GM19397 (cell line): Measurements from ENCODE around the gene SUOX.
"Not testable (repeated sequence)": the region's sequence is repeated elsewhere in the genome, so short reads cannot be mapped to it uniquely, and the experiment has no call there.

Experiments used
- ATAC-seq: cut with Tn5 transposase; IDR thresholded peaks from one replicate; pipeline ENCODE4 v1.9.1; 2021; ENCODE audit warnings: mild to moderate bottlenecking, moderate library complexity; ENCODE audit not compliant: unreplicated experiment

Gene SUOX

DNA sequence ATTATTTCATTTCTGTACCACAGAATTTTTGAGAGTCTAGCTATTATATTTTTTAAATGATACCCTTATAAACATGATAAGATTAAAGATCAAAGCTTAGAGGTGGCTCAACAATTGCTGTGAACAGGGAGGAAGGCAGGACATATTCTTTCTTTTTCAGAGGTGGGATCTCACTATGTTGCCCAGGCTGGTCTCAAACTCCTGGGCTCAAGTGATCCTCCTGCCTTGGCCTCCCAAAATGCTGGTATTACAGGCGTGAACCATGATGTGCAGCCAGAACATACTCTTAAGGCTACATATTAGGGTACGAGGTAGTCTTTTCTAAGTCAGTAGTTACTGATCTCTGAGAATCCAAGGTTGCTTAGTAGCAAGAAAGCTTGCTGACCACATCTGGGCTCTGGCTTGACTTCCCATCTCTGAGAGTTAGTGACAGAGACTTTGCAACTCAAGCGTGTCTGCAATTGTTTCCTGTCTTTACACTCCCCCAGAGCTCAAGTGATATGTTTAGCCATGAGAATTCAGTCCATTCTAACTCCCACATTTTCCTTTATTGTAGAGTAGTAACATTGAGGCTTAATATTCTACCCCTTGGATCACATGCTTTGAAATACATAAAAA is 14.6 kb upstream of the SUOX start:
- ATAC-seq = peak; percentile 71

DNA sequence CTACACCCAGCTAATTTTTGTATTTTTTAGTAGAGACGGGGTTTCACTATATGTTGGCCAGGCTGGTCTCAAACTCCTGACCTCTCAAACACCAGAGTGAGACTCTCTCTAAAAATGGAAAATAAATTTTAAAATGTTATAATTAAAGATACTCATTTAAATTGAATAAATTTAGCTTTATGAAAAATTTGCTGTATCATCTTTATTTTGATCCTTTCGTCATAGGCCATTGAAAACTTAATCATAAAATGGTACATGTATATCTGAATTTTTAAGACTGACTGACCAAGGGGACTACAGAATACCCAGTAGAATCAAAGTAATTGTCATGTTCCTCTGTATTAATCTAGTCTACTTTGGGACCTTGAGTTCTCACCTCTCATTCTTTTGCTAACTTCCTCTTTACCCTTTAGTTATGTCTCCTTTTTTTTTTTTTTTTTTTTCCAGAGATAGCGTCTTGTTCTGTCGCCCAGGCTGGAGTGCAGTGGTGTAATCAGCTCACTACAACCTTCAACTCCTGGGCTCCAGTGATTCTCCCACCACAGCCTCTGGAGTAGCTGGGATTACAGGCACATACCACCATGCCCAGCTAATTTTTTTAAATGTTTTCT is 13.7 kb upstream of the SUOX start:
- no peak for ATAC-seq

DNA sequence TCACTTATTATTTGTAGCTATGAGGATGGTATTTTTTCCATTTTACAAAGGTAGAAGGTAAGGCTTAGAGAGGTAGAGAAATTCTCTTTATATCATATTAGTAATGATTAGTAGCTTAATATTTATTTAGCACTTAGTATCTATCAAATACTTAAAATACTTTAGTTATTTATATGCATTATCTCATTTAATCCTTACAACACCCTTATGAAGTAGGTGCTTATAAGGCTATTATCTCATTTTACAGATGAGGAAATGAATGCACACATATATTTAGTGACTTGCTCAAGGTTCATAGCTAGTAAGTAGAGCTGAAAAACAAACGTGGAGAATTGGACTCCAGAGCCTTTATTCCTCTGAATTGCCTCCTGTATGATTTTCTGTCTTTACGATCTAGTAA is 12.2 kb upstream of the SUOX start:
- ATAC-seq = no peak

DNA sequence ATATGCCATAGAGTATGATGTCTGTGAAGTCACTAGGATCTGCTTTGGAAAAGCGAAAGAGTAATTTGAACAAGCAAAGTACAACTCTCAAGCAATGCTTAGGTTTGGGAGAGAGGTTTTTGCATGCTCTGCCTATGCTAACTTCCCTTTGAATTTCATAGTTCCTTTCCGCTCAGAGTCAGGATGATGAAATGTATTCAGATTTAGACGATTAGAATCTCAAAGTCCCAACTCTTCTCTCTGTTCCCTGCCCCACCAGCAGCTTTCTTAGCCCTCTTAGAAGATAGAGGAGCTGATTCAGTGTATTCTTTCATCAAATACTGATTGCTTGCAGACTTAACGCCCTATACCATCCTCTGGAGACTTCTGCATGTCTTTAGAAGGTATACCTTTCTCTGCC is 11.7 kb upstream of the SUOX start:
- no peak for ATAC-seq

DNA sequence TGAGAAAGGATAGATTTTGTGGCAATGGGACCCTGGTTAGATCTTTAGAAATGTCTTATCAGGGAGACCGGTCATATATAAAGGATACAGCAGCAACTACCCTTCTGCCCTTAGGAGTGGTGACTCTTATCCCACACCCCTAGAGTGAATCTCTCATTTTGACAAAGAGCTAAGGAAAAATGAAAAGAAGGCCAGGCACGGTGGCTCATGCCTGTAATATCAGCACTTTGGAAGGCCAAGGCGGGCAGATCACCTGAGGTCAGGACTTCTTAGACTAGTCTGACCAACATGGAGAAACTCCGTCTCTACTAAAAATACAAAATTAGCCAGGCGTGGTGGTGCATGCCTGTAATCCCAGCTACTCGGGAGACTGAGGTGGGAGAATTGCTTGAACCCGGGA is 11.1 kb upstream of the SUOX start:
- ATAC-seq = not testable (repeated sequence)

DNA sequence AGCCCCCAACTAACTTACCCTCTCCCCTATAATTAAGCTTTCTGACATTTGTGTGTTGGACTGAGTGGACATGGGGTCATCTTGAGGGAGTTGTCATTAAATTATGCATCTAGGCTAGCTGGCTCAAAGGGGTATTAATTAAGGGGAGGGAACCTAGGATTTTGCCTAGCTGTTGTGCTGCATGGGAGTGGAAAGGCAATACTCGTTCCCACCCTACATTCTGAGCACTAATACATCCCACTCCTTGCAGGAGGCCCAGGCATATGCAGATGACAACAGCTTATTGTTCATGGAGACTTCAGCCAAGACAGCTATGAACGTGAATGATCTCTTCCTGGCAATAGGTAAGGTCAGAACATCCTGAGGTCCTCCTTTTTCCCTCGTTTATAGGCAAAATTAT is 6.0 kb upstream of the SUOX start:
- ATAC-seq = no peak

DNA sequence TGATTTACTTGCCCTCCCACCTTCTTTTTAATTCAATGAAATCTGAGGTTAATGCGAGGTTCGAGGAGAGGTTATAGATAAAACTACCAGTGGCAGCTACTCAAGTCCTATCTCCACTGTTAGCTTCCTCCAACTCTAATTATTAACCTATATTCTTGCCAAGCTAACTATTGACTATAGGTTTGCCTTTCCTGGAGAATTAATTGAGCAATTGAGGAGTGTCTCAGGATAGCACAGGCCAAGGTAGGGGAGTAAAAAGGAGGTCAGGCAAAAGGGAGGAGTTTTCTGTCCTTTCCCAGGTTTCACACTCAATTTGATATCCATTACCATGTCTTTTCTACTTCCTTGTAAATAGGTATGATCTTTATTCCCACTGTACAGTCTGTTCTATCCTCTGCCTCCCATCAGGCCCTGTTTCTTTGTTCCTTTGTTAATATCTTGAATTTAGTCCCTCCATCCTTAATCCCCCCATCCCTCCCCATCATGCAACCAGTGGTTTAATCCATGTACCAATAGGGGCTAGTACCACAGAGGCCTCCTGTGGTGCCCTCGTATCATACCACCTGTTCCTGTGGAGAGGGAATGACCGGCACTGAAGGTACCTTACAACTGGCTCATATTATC is 3.7 kb upstream of the SUOX start:
- ATAC-seq = no peak

DNA sequence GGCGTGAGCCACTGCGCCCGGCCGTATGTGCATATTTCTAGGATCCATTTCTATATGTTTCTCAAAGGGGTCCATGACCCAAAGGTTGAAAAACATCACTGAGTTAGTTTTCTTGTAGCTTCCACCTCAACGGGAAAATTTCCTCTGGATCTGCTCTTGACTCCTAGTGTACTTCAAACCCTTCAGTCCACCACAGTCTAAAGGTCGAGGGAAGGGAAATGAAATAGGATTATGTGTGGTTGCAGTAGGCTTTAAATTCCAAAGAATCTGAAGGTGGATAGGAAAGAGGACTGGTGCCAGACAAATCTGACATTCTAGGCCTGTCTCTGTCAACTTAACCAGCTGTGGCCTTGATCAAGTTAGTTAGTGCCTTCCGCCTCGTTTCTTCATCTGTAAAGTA is 1.7 kb upstream of the SUOX start:
- ATAC-seq = no peak

DNA sequence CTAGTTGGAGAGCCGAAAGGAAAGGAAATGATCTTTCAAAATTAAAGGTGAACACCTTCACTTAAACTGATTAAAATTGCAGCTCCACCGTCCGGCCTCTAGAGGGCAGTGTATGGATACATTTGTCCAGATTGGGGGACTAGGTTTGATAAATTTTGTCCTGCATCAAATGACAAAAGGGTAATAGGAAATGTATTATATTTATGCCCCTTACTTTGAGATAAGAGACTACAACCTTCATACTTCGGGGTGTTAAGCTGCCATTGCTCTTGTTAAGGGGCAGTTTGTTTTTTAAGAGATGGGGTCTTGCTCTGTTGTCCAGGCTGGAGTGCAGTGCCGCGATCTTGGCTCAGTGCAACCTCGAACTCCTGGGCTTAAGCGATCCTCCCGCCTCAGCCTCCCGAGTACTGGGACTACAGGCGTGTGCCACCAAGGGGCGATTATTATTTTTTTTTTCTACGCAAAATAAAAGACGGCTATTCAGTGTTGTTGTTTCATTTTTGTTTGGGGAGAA is 818 bp upstream of the SUOX start:
- ATAC-seq = no peak

DNA sequence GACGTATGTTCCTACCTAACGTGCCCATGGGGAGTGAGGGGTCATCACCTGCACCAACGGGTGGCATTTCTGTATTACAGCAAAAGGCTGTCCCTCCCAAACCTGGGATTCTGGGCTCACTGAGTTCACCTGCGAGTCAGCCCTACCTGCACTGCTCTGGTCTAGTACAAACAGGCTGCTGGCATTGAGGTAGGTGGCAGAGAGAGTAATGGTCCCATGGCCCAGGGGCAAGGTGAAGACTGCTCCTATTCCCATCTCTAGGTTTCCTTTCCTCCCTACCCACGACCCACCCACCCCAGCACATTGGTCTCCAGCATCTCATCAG is 421 bp downstream of the SUOX start:
- ATAC-seq = peak; percentile 4

DNA sequence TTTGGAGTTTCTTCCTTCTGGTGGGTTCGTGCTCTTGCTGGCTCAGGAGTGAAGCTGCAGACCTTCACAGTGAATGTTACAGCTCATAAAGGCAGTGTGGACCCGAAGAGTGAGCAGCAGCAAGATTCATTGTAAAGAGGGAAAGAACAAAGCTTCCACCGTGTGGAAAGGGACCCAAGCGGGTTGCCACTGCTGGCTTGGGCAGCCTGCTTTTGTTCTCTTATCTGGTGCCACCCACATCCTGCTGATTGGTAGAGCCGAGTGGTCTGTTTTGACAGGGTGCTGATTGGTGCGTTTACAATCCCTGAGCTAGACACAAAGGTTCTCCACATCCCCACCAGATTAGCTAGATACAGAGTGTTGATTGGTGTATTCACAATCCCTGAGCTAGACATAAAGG is 2.4 kb downstream of the SUOX start:
- ATAC-seq = not testable (repeated sequence)

DNA sequence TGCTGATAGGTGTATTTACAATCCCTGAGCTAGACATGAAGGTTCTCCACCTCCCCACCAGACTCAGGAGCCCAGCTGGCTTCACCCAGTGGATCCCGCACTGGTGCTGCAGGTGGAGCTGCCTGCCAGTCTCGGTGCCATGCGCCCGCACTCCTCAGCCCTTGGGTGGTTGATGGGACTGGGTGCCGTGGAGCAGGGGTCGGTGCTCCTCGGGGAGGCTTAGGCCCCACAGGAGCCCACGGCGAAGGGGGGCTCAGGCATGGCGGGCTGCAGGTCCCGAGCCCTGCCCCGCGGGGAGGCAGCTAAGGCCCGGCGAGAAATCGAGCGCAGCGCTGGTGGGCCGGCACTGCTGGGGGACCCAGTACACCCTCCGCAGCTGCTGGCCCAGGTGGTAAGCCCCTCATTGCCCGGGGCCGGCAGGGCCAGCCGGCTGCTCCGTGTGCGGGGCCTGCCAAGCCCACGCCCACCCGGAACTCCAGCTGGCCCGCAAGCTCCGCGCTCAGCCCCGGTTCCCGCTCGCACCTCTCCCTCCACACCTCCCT is 3.0 kb downstream of the SUOX start:
- ATAC-seq = not testable (repeated sequence)

DNA sequence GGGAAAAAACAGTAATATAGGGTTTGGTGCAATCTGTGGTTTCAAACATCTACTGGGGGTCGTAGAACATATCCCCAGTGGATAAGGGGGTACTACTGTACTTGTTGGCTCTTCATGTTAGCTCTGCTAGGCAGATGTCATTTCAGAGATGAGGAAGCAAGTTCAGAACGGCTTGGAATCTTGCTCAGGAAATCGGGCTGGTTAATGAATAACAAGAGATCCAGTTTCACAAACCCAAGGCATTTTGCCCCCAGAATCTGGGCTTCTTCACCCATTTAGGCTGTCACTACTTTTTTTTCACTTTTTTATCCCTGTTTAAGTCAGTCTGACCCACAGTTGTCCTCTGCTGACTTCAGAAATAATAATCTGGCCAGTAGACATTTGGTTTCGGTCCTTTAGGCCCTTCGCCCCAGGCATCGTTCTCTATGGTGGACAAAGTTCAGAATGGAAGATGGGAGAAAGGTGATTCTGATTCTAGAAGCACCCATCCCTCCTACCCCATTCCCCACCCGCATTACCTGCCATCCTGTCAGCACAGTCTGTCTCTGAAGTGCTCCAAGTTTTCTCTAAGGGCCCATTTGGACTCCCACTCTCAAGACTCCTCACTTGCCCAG is 4.5 kb downstream of the SUOX start:
- no peak for ATAC-seq

DNA sequence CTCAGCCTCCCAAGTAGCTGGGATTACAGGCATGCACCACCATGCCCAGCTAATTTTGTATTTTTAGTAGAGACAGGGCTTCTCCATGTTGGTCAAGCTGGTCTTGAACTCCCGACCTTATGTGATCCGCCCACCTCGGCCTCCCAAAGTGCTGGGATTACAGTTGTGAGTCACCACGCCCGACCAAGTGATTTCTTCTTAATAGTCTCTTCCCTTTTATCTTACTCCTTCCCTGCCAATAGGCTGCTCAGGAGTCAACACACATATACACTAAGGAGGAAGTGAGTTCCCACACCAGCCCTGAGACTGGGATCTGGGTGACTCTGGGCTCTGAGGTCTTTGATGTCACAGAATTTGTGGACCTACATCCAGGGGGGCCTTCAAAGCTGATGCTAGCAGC is 6.3 kb downstream of the SUOX start:
- not testable (repeated sequence) for ATAC-seq

DNA sequence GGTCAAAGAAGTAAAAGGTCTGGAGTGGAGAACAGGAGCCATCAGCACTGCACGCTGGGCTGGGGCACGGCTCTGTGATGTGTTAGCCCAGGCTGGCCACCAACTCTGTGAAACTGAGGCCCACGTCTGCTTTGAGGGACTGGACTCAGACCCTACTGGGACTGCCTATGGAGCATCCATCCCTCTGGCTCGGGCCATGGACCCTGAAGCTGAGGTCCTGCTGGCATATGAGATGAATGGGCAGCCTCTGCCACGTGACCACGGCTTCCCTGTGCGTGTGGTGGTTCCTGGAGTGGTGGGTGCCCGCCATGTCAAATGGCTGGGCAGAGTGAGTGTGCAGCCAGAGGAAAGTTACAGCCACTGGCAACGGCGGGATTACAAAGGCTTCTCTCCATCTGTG is 7.1 kb downstream of the SUOX start:
- no peak for ATAC-seq

DNA sequence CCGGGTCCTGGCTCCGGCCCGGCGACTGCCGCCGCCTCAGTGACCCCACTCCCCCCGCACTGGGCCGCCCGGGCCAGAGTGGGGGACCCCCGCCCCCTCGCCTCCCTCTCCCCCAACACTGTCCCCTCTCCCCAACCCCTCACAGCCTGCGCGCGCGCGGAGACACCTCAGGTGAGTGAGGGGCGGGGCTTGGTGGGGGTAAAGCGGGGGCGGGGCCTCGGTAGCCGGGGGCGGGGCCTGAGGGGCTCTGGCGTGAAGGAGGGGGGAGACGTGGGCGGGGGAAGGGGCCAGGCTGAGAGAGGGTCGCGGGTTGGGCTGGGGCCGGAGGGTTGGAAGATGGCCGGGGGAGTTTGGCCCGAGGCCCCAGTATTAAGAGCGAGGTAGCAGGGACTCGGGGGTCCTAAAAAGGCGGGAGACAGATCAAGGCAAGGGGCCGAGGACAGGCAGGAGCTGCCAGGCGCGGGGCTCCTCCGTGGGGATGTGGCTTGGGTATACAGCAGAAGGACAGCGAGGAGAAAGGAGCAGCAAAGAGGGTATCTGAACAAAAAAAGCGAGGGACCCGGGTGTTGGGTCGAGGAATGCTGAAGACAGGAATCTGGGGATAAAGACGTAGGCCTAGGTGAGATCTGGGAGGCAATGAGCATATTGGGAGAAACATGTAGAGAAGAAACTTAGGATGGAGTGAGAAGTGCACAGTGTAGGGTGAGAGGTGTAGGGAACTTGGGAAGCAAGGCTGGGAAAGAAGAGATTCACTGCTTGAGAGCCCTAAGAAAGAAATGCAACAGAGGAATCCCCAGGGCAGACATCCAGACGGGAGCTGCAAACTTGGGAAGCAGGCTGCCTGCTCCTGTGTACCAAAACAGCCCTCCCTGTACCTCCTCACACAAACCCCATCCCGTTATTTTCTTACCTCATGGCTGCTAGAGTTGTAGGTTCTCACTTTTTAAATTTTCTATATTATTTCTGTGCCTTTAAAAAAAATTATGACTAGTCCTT is 10.8 kb downstream of the SUOX start:
- peak; percentile 45 for ATAC-seq

DNA sequence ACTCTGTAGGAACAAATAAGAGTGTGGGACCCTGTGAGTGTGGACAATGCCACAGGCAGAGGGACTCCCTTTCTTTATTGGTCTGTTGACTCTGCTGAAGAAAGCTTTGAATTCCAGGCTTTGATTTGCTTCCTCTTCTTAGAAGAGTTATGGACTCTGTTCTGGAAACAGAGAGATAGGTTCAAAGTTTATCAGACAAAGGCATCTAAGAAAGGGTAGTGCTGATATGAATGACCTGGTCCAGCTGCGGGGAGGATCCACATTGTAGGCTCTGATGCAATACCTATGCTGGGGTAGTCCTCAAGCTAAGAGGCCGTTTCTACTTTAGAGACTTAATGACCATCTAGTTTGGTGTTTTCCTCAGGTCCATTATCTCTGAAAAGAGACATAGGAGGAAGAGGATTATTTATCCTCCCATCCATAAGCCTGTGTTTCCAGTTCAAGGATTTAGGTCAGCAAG is 13.1 kb downstream of the SUOX start:
- no peak for ATAC-seq

DNA sequence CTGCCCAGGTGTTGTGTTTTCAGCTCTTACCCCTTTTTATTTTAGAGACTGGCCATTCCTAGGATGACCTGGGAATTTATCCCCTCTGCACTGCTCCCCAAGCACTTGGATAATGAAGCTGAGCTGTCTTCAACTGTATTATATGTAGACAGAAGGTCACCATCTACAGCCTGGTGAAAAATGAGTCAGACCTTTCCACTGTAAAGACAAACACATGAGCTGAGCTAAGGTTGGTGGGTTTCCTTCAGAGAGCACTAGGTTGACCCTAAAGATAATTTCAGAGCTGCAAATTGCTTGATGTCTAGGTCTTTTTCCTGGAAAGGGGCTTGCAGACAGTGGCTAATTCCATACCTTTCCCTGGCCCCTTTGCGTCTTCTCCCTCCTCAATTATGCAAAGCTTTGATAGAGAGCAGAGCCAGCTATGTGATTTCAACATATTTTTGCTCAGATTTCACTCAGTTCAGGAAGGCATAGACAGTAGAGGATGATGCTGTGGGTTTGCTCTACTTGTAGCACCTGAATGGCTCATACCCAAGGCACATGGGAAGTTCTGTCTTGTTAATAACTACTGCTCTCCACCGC is 14.5 kb downstream of the SUOX start:
- no peak for ATAC-seq

DNA sequence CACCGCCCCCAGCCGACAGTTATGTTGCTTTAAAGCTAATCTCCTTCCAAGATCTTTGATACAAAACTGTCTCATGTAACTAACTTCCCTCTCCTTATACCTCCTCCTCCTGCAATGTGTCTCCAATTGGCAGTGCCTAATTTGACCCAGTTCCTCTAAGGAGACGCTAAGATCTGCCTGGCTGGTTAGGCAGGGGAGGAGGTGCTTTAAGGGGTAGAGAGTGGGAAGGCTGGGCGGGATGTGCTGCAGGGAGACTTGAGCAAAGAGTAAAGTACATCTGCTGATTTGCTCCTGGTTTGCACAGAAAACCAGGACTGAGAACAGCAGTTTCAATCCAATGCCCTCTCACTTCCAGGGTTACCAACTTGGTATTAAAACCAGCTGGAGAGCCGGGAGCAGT is 16.4 kb downstream of the SUOX start:
- ATAC-seq = no peak

DNA sequence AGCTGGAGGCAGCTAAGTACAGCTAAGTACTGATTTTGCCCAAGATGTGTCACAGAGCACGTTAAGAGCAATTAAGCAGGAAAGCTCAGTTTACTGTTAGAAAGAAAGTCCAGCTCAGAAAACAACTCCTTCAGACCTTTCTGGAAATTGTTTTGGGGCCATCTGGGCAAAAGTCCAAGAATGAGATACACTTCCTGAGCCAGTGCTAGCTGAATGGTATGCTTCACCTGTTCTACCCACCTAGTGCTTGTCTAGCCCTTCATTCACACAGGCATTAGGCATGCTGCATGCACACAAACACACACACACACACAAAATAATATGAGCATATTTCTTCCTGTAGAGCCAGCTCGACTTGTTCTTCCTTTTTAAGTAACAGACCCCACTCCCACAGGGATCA is 17.1 kb downstream of the SUOX start:
- ATAC-seq = no peak
